RCC 7860 (cell line): ENCODE data around the gene BRD3.

ENCODE experiments used
- DNase-seq: peaks from one replicate; pipeline ENCODE4 v3.0.0-alpha.2; 2015; ENCODE audit warnings: low spot score
- FAIRE-seq: peaks from 2 replicates; lab custom pipeline; 2012; peaks lifted over from hg19 to GRCh38; lab: Jason Lieb, UNC

Gene BRD3

DNA sequence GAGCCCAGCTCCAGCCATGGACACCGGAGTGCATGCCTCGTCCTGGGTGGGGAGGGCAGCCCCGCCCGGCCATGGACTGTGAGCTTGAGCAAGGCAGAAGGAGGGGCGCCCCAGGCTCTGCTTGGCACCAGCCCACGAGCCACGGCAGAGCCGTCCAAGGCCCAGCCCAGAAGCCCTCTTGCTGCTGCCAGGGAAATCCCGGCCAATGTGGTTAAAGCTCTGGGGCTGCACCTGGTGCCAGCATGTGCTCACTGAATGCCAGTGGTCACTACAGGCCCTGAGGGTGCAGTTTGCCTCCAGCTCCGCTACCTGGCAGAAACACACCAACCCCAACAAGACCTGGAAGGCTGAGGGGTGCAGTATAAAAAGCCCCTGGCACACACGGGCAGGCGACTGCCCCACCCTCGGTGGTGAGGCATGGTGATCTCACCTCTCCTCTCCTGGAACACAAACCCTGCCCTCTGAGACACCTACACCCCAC lies 11.8 kb downstream of the BRD3 start:
- FAIRE-seq = no peak
- peak; percentile 24 for DNase-seq

DNA sequence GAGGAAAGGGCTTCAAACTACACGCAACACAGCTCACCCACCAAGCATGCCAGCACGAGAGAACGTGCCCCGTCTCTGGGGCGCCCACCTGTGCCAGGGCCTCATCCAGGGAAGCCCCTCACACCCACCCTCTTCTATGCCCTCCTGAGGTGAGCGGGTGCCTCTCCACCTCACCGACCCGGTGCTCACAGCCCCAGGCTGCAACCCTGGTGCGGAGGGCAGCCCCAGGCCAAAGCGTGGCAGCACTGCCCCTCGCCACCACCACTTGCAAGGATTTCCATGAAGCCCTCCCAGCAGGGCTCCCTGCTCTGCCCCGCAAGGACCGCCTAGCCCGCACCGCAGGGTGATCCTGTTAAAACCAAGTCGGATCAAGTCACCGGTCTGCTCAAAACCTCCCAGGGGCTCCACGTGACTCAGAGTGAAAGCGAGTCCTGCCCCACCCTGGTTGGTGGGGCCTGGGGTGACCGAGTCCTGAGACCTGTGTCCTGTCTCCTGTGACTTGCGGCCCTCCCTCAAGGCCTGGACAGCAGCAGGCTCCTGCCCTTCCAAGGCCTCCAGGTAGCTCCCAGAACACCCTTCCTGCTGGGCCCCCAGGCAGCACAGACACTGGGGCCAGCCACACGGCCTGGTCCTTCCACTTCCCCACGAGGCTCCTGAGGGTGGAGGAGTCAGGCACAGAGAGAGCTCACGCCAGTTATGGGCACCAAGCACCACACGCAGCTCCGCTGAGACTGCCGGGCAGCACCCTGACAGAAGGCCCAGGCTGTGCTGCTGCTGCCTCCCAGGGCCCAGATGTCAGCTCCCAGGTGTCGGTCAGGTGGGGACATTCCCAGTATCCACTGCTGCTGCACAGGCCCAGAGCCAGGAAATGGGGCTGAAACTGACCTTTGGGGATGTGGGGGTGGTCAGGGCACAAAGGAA lies 12.7 kb downstream of the BRD3 start:
- FAIRE-seq (no peak), DNase-seq (no peak)

DNA sequence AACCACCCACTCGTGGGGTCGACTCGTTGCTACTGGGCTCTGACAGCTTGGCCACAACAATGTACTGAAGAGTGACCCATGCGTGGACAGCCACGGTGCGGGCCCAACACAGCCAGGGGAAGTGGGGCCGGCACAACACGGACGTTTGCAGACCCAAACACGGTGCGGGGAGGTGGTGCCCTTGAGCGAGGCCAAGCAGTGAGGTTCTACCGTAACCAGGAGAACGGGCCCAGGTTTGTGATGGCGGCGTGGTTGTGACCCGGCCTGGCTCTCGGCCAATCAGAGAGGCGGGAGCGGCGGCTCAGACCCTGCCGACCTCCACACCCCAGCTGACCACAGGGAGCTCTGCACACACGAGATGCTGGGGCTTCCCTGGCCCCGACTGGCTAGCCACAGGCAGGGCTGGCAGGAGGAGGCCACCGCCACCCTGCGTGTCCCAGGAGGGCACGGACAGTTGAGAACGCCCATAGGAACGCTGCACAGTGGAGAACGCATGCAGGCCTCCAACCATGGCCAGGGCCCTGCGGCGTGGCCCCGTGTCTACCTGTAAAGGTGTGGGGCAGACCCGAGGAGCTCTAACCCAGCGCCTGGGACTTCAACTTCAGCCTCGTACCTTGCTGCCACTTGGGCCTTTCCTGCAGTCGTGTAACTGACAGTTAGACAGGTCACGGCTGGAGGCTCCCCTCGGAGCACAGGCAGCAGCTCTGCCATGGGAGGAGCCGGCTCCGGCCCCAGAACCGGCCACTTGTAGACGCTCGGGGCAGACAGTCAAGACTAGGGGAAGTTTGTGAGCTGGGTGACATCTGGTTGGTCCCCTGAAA lies 13.7 kb downstream of the BRD3 start:
- no peak for FAIRE-seq
- no peak for DNase-seq

DNA sequence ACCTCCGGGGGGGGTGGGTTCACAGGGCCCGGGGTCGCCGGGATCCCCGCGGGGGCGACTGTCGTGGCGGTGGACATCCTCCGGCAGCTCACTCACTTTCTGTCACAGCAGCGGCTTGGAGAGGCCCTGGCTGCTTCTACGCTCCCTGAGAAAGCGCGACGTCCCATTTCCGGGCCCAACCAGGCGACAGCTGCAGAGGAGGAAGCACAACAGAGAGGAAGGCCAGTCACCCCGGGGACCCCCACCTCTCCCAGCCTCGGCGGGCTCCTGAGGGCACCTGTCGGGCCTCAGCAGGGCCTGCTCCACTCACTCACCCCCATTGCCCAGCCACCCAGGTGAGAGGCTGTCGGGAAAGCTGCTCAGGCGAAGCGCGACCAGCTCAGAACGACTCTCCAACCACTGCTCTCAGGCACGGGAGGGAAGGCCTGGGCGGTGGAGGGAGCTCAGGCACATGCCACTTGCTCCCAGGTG lies 14.4 kb downstream of the BRD3 start:
- FAIRE-seq (no peak), DNase-seq (no peak)

DNA sequence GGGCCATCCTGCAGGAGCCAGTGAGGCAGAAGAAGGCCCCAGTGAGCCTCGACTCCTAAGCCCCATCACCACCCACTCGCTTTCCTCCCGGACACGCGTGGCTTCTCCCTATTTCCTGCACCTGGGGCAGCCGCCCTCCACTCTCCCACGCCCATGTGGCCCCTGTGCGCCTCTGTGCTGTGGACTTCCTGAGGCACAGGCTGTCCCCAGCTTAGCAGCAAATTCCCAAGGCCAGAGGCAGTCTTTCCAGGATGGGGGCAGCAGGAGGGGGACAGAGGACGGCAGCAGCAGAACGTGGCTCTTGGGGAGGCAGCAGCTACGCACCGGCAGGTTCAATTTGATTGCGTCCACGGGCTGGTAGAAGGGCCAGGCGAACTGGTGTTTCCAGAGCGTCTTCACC lies 14.9 kb downstream of the BRD3 start:
- FAIRE-seq = no peak

DNA sequence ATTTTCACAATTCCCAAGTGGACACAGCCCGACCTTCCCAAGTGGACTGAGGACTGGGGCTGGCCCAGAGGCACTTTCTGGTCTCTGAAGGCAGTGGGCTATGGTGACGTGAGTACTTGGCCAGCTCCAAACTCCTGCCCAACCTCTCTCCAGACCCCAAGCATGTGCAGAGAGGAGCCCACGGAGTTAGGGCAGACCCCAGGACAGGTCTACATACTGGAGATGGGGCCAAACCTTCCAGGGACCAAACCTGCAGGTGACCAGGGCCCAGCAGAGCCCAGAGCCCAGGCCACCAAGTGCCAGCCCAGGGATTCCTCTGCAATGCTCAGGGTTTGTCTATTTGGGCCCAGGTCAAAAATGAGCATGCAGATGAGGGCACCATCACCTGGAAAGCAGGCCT lies 15.3 kb downstream of the BRD3 start:
- no peak for FAIRE-seq

More for the DNA sequence above, 14.9 kb downstream of the BRD3 start:
- no peak for DNase-seq

DNA sequence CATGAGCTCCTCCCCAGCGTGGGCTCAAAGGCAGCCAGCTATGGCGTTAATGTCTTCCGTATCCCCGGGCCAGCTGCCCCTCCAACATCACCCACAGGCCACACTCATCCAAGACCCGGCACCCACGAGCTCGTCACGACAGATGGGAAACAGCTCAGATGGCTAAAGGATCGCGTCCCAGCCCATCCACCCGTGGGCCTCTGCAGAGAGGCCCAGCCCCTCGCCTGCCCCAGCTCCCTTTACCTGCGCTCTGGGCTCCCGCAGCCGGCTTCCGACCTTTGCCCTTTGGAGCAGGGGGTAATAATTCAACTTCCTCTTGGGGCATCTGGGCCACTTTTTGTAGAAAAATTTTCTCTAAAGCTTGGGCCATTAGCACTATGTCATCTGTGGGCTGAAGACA lies 16.5 kb downstream of the BRD3 start:
- FAIRE-seq (no peak), DNase-seq (no peak)

More for the DNA sequence above, 15.3 kb downstream of the BRD3 start:
- no peak for DNase-seq

DNA sequence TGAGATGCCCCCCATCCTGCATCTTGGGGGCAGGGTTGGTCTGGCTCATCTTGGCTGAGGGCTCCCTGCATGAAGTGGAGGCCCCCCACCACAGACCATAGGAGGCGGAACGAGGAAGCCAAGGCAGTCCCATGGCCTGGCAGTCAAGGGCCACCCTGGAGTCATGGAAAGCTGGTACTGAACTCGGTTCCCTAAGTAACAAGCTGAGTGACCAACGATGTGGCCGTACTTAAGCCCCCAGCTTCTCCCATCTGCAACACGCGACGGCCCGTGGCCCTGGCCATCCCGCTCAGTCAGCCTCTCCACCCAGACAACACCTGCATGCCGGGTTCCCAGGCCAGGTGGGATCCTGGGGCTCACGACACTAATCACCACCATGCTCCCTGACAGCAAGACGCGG lies 17.1 kb downstream of the BRD3 start:
- FAIRE-seq = no peak
- DNase-seq = no peak

DNA sequence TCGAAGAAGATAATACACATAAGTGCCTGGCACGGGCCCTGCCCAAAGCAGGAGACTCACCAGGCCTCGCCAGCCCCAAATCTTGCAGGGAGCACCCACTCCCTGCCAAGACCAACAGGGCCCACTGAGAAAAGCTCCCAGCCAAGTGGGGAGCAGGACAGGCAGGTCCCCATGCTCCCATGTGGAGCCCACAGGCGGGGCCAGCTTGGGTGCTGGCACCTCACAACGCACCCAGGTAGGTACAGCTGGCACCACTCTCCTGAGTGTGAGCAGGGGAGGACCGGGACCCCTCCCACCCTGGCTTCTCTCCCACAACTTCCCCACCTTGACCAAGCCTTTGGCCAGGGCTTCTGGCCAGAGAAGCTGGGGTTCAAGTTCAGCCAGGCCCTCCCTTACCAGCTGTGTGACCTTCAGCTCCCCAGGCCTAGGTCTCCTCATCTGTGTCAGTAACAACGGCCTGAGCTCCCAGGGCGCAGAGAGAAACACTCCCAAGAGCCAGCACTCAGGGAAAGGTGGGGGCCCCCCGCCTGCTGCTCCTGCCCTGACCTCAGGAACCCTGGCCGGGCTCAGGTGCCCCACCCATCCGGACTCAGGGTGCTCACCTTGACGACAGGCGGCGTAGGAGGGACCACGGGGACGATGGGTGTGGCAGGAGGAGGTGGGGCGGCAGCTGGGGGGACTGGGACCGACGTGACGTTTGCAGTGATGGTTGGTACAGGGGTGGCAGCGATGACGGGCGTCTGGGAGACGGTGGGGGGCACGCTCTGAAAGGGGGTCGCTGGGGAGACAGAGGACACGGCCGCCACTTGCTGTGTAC lies 17.8 kb downstream of the BRD3 start:
- DNase-seq (no peak), FAIRE-seq (no peak)

DNA sequence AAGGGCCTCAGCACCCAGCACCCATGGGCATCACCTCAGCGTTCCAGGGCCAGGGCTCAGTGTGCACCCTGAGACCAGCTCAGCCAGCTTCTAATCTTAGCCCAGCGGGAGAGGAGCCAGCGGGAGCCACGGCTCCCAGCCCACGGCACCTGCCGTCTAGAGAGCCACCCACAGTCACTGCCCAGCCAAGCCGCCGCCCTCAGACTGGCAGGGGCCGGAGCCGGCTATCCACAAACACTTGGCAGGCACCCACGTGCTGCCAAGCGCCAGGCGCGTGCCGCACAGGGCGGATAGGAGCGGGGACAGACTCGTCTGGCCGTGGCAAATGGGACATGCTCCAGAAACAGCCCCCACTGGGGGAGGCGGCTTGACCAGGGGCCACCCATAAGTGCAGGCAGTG lies 18.6 kb downstream of the BRD3 start:
- FAIRE-seq = no peak
- DNase-seq = no peak

DNA sequence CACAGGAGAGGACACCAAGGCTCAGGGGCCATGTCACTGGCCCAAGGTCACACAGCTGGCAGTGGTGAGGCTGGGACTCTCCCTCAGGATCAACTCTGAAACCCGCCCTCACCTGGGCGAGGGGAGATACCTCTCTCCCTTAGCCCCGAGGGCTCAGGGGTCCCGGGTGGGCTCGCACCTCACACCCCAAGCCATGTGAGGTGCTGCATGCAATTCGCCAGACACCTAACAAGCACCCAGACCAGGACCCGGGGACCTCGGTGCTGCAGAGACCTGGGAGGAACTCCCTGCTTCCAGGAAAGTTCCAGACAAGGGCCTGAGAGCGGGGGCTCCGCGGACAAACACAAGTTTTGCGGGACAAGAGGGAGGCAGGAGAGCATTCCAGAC lies 19.3 kb downstream of the BRD3 start:
- FAIRE-seq = no peak

DNA sequence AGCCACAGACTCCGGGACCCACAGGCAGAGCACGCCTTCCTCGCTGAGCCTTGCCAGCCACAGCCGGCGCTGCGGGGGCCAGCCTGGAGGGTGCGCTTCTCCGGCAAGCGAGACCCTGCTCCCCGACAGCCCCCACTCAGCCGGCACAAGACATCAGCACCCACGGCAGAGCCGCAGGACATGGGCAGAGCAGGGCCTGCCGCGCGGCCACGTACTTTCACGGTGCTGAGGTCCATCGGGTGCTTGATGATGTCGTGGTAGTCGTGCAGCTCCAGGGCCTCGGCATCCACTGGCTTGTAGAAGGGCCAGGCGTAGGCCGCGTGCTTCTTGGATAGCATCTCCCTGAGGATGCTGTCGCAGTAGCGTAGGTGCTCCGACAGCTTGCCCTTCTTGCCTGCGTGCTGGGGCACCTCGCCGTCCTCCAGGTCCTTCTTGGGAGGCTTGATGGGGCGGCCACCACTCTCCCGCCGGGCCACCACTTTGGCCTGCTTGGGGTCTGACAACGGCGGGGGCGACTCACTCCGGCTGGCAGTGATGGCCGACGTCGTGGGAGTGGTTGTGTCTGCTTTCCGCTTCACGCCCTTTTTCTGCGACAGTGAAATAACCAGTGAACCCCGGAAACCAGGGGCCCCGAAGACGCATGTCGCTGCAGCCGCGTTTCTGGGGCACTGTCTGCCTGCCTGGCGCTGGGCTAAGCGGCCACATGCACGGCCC lies 19.8 kb downstream of the BRD3 start:
- DNase-seq (no peak), FAIRE-seq (no peak)

More for the DNA sequence above, 19.3 kb downstream of the BRD3 start:
- no peak for DNase-seq

DNA sequence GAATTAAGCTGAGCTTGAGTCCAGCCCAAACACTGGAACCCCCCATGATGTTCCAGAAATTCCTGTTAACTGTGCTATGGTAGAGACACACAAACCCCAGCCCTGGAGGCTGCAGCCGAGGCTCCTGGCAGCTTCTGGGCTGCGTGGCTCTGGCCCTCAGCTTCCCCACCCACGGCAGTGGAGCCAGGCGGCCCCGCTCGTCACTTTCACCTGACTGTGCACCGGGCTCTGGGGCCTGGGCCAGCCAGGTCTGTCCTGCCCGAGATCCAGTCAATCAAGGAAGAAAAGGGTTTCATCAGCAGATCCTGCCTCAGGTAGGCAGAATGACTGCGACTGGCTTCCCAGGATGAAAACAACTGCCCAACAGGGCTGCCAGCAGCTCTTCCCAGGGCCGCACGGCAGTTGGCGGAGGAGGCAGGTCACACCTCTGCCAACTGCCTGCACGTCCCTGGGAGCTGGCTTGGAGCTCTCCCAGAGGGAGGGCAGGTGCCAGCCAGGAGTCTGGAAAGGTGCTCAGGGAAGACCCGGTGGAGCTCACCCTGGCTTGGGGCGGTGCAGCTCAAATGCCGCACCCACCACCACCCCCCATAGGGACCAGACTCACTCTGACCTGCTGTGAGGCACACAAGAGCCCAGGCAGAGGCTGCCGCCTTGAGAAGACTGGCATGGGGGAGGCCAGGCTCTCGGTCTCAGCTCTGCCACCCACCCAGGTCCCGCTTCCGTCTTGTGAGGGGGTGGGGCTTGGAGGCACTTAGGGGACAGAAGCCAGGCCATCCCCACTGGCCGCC lies 20.7 kb downstream of the BRD3 start:
- no peak for FAIRE-seq
- DNase-seq = no peak

DNA sequence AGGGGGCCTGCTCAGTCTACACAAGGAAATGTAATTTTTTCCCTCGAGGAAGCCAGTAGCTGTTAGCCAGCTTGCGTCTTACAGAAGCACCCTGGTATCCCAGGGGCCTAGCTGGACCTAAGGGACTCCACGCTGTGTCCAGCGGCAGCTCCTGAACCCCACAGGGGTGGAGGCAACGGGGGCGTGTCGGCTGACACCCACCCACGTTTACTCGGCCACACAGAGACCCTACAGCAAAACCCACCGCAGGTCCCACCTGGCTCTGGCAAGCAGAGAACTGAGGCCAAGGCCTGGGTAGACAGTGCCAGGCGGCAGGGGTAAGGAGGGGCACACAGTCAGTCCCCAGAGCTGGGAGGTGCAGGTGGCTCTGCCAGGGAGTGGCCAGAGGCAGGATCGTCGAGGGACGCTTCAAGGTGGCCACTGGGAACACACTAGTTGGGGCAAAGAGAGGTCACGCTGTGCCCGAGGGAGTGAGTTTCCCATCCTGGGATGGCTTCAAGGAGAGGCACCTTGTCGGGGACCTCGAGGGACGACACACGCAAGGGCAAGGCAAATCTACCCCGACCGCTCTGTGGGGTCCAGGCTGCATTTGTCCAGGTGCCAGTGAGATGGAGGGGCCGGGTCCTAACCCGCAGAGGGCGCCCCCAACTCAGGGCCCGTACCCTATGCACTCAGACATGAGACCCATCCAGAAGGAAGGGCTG lies 21.8 kb downstream of the BRD3 start:
- no peak for FAIRE-seq
- DNase-seq = no peak

DNA sequence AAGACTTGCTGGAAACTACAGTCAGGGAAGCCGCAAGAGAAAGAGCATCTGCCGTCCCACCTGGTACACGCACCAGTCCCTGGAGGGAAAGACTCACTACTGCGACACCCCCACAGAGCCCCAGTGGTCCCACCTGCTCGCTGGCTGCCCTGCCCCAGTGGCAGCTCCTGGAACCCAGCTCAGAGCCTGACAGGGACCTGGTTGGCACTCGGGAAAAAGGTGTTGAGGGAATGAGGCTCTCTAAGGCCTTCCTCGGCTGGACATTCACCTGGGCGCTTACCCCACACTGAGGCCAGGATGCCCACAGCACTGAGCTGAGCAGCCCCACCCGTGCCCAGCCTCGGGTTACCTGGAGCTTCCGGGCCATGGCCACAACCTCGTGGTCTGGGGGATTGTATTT lies 22.9 kb downstream of the BRD3 start:
- FAIRE-seq (no peak), DNase-seq (no peak)

DNA sequence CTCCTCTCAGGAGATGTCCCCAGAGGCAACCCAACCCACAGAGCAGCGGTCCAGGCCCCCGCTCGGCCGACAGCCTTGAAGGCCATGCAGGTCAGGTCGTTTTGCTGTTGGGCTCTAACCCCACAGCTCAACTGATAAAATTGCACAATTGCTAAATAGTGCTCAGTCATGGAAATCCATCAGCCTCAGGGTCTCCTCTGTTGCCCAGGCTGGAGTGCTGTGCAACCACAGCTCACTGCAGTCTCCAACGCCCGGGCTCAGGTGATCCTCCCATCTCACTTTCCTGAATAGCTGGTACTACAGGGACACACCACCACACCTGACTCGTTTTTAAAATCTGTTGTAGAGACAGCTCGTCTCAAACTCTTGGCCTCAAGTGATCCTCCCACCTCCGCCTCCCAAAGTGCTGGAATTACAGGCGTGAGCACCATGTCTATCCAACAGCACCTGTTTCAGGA lies 24.3 kb downstream of the BRD3 start:
- no peak for FAIRE-seq
- no peak for DNase-seq

DNA sequence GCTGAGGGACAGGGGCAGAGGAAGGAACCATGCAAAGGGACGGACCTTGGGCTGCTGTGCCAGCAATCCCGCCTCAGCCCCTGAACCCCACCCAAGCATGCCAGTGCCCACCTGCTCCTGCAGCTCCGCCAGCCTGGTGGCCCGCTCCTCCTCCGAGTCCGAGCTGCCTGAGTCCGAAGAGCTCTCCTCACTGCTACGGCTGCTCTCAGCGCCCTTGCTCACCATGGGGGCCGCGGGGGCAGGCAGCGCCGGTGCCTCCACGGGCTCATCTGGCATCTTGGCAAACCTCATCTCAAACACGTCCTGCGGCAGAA lies 26.2 kb downstream of the BRD3 start:
- DNase-seq = no peak
- FAIRE-seq = no peak

DNA sequence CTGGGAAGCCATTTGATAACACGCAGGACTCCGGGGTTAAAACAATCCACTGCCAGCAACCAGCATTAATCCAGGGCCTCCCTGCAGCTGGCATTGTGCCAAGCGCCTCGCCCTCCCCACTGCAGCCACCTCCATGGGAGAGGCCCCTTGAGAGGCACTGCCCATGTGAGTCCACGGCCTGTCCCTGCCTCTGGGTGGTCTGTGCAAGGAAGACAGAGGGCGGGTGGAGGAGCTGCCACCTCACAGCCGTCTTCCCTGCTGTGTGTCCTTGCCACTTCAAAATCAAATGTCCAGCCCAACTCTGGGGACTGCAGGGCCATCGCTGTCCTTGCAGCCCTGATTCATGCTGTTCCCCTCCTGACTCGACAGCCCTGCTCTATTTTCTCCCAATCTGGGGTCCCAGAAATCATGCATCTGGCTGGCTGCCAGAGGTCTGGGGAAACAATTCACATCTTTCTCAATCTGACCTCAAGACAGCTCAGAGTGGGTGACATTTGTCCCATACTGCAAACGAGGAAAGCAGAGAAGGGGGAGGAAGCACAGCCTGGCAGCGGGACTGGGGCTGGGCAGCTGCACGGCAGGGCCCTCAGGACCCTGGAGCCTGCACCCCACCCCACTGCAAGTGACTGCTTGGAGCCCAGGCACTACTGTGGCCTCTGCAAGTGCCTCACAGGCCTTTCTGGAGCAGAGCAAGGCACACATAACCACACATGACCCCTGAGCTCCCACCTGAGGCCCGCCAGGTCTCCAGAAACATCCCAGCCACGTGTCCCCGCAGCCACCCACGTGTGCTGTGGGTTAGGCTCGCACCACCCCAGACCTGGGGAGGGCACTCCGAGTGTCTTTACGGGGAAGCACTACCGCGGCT lies 26.8 kb downstream of the BRD3 start:
- DNase-seq (no peak), FAIRE-seq (no peak)
